Osteoblast (primary cell): ENCODE measurements around the gene PRSS33. TPM values are rescaled to one million over a fixed set of nuclear protein-coding genes. Genes with fewer than 3 reads are reported as not detected.

Experiments used
- DNase-seq: peaks from one replicate; pipeline ENCODE4 v3.0.0; 2011; ENCODE audit warnings: low spot score, mixed read lengths; ENCODE audit not compliant: insufficient read length; ENCODE audit errors: missing footprints
- H2AFZ ChIP-seq: 2 replicates; pipeline ENCODE4 v1.6.0; 2011; ENCODE audit warnings: mild to moderate bottlenecking, low read length
- H3K27ac ChIP-seq: 2 replicates; pipeline ENCODE4 v1.5.1; 2011; ENCODE audit warnings: mild to moderate bottlenecking, low read depth, low read length, moderate library complexity
- H3K27me3 ChIP-seq: 2 replicates; pipeline ENCODE4 v1.6.0; 2012; ENCODE audit warnings: mild to moderate bottlenecking, control low read depth, inconsistent platforms, low read length, moderate library complexity; ENCODE audit not compliant: insufficient read depth
- H3K36me3 ChIP-seq: 2 replicates; pipeline ENCODE4 v1.5.1; 2011; ENCODE audit warnings: mild to moderate bottlenecking, low read length, control low read depth, moderate library complexity; ENCODE audit not compliant: insufficient read depth
- H3K4me1 ChIP-seq: 2 replicates; pipeline ENCODE4 v1.5.1; 2011; ENCODE audit warnings: mild to moderate bottlenecking, low read length, control low read depth, moderate library complexity; ENCODE audit not compliant: insufficient read depth
- H3K4me2 ChIP-seq: 2 replicates; pipeline ENCODE4 v1.6.0; 2011; ENCODE audit warnings: mild to moderate bottlenecking, low read length; ENCODE audit not compliant: insufficient read depth
- H3K4me3 ChIP-seq: fragments of 200-600 bp; sonication (generic); 3 replicates; pipeline ENCODE4 v1.5.1; 2012; ENCODE audit warnings: mild to moderate bottlenecking, low read length, inconsistent platforms; ENCODE audit not compliant: insufficient read depth
- H3K79me2 ChIP-seq: 2 replicates; pipeline ENCODE4 v1.6.0; 2012; ENCODE audit warnings: mild to moderate bottlenecking, low read length, control low read depth, inconsistent platforms; ENCODE audit not compliant: insufficient read depth
- H3K9me3 ChIP-seq: 2 replicates; pipeline ENCODE4 v1.5.1; 2011; ENCODE audit warnings: low read depth, low read length, control low read depth
- H4K20me1 ChIP-seq: 2 replicates; pipeline ENCODE4 v1.6.0; 2012; ENCODE audit warnings: mild to moderate bottlenecking, low read length, control low read depth; ENCODE audit not compliant: insufficient read depth
- CTCF ChIP-seq: IDR thresholded peaks from 2 replicates; pipeline ENCODE4 v1.5.1; 2011; ENCODE audit warnings: mild to moderate bottlenecking, low read depth, low read length, moderate library complexity; ENCODE audit errors: extremely low read depth
- total RNA-seq: library from RNA; depleted of rRNA; stranded (reverse); fragments of >200 nt; gene quantifications from 2 replicates; pipeline ENCODE4 v1.2.3, GENCODE V29; 2012

PRSS33 gene
- total RNA-seq, 1 donor: not detected

DNA sequence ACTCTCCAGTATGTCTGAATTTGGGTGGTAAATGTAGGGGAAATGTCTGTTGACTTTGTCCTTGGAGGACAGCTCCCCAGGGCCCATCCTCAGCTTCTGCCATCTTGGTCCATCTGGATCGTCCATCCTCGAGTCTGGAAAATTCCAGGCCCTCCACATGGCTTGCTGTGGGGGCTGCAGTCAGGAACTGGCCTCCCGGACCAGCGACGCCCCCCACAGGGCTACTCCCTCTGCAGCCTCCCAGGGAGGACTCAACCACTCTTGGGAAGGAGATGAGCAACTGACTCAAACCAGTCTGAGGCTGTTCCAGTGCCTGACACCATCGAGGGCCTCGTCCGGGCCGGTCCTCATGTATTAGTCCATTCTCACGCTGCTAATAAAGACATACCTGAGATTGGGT lies 37.3 kb upstream of the PRSS33 start:
- Histone ChIP-seq H3K36me3 (no peaks in the 10 kb centered on the region), H3K27me3 (peaks cover 41% of the 10 kb centered on the region), H3K4me3 (no peak overlapping the region), H3K4me1 (peaks cover under 1% of the 10 kb centered on the region), H3K9me3 (no peaks in the 10 kb centered on the region), H2AFZ (no peak overlapping the region), H4K20me1 (no peaks in the 10 kb centered on the region), H3K79me2 (no peaks in the 10 kb centered on the region), H3K4me2 (no peak overlapping the region), H3K27ac (no peak overlapping the region)
- peak; percentile 65 for DNase-seq
- TF ChIP-seq CTCF: no peak

DNA sequence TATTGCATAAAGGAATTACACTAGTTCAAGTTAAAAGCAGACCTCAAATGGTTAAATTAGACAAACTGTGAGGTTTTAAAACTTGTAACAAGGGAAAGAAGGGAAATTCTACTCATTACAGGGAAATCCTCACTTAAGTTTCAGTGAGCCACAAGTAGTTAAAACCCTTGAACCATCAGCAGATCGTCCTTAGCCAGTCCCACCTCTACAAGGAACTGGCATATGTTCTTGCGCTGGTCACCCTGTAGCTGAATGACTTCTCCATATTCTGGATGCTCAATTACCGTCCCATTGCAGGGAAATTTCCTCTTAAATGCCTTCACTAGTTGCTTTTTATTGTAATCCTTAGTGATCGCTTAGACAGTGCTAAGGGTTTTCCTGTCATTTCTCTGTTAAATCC lies 35.1 kb upstream of the PRSS33 start:
- Histone ChIP-seq H3K9me3 (no peaks in the 10 kb centered on the region), H2AFZ (no peak overlapping the region), H3K4me3 (no peak overlapping the region), H3K27ac (no peak overlapping the region), H4K20me1 (no peaks in the 10 kb centered on the region), H3K27me3 (peaks cover 28% of the 10 kb centered on the region), H3K4me1 (no peaks in the 10 kb centered on the region), H3K4me2 (no peak overlapping the region), H3K79me2 (no peaks in the 10 kb centered on the region), H3K36me3 (no peaks in the 10 kb centered on the region)
- no peak for TF ChIP-seq CTCF
- peak; percentile 68 for DNase-seq

DNA sequence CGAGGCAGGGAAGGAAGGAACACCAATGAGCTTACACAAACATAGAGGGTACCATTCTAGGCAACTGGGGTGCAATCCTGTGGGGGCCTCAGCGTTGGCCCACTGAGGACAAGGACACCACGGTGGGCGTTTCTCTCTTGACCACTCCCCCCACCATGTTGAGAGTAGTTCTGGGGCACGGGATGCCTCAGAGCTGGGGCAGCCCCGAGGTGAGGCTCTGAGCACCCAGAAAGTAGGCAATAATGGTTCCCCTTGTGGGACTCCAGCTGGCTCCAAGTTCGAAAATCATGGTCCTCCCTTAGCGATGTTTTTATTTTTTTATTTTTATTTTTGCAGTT lies 34.8 kb upstream of the PRSS33 start:
- peak; percentile 26 for DNase-seq
- H3K4me2 ChIP-seq: no peak overlapping the region
- H3K79me2 ChIP-seq: no peaks in the 10 kb centered on the region
- no peak overlapping the region for H2AFZ ChIP-seq
- TF ChIP-seq CTCF: no peak
- no peaks in the 10 kb centered on the region for H3K9me3 ChIP-seq
- no peaks in the 10 kb centered on the region for H4K20me1 ChIP-seq
- H3K27ac ChIP-seq: no peak overlapping the region
- H3K4me1 ChIP-seq: no peaks in the 10 kb centered on the region
- no peaks in the 10 kb centered on the region for H3K36me3 ChIP-seq
- peaks cover 25% of the 10 kb centered on the region for H3K27me3 ChIP-seq
- H3K4me3 ChIP-seq: no peak overlapping the region

DNA sequence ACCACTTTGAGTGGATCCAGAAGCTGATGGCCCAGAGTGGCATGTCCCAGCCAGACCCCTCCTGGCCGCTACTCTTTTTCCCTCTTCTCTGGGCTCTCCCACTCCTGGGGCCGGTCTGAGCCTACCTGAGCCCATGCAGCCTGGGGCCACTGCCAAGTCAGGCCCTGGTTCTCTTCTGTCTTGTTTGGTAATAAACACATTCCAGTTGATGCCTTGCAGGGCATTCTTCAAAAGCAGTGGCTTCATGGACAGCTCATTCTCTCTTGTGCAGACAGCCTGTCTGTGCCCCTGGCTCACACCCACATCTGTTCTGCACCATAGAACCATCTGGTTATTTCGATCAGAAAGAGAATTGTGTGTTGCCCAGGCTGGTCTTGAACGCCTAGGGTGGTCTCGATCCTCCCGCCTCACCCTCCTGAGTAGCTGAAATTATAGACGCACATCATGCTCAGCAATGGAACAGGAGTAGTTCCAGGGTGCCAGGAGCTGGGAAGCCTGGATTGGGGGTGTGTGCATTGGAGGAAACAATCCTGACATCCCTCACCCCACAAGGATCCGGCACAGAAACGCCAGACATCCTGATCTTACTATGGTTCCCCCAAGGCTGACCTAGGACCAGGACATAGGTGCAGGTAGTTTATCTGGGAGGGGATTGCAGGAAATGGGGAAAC lies 34.3 kb upstream of the PRSS33 start:
- Histone ChIP-seq H3K4me2 (no peak overlapping the region), H3K27me3 (peaks cover 20% of the 10 kb centered on the region), H3K4me3 (no peak overlapping the region), H2AFZ (no peak overlapping the region), H3K36me3 (no peaks in the 10 kb centered on the region), H3K9me3 (no peaks in the 10 kb centered on the region), H3K4me1 (no peaks in the 10 kb centered on the region), H3K79me2 (no peaks in the 10 kb centered on the region), H4K20me1 (no peaks in the 10 kb centered on the region), H3K27ac (no peak overlapping the region)
- no peak for TF ChIP-seq CTCF
- DNase-seq: peak; percentile 86
